Heart right ventricle (tissue), 16 donors: ENCODE data around the gene SLC6A7. TPM values are rescaled to one million over a fixed set of nuclear protein-coding genes. Genes with fewer than 3 reads are reported as not detected.

Experiments used
- ATAC-seq, 8 donors: fragments of 200-7000 bp; cut with Tn5 transposase; one replicate each; pipeline ENCODE4 v1.9.1; 2020; ENCODE audit warnings: mild to moderate bottlenecking in 8 of 8, moderate library complexity in 8 of 8, moderate number of reproducible peaks in 1 of 8
- DNase-seq, 2 donors: peaks; one replicate each; pipeline ENCODE4 v3.0.0-alpha.2; 2020
- H3K27ac ChIP-seq, 10 donors: fragments of 200-600 bp; sonication (generic) in 2 of 10; one replicate each; pipeline versions ENCODE4 v1.5.0 to v1.8.0; 2020 to 2022; ENCODE audit warnings: mild to moderate bottlenecking in 3 of 10
- H3K27me3 ChIP-seq, 7 donors: fragments of 200-600 bp; one replicate each; pipeline ENCODE4 v1.8.0; 2021 to 2022; ENCODE audit warnings: mild to moderate bottlenecking in 2 of 7
- H3K36me3 ChIP-seq, 9 donors: fragments of 200-600 bp; sonication (generic) in 1 of 9; one replicate each; pipeline versions ENCODE4 v1.5.0 to v1.8.0; 2020 to 2022; ENCODE audit warnings: mild to moderate bottlenecking in 2 of 9
- H3K4me1 ChIP-seq, 9 donors: fragments of 200-600 bp; sonication (generic) in 1 of 9; one replicate each; pipeline versions ENCODE4 v1.5.0 to v1.8.0; 2020 to 2022; ENCODE audit warnings: mild to moderate bottlenecking in 4 of 9
- H3K4me3 ChIP-seq, 10 donors: fragments of 200-600 bp; sonication (generic) in 2 of 10; one replicate each; pipeline versions ENCODE4 v1.5.0 to v1.8.0; 2020 to 2022; ENCODE audit warnings: mild to moderate bottlenecking in 7 of 10, moderate library complexity in 2 of 10
- H3K9me3 ChIP-seq, 11 donors: fragments of 200-600 bp in 10 of 11; sonication (generic) in 2 of 11; one replicate each; pipeline versions ENCODE4 v1.5.0 to v1.8.0; 2013 to 2022; ENCODE audit warnings: mild to moderate bottlenecking in 2 of 11, control low read depth in 1 of 11, moderate library complexity in 1 of 11
- WGBS, 2 donors: extraction: QIAGEN DNeasy Blood & Tissue Kit; methylation state at CpG; one replicate each; pipeline ENCODE4 v1.1.7; 2013; ENCODE audit warnings: inconsistent platforms in 1 of 2; 5-methylcytosine and 5-hydroxymethylcytosine counted together
- intact Hi-C, 10 donors: fragments of 100-400 bp; cut with DNase I; formaldehyde crosslinking; loops; one replicate each; pipeline versions ENCODE4 v1.11.1 to v1.14.2; 2022
- polyA plus RNA-seq, 2 donors: library from polyadenylated mRNA; stranded (reverse); fragments of 200-250 nt; gene quantifications; one replicate each; pipeline ENCODE4 v1.2.3, GENCODE V29; 2013
- total RNA-seq, 10 donors: library from RNA; stranded (reverse); fragmentation: NEBNext Ultra II Directional in 3 of 10; extraction: Animal tissue kit (Norgen Biotek cat#: 25700) in 3 of 10; gene quantifications; one replicate each; pipeline versions ENCODE4 v1.2.1 to v1.2.4, GENCODE V29; 2021 to 2023
- TF ChIP-seq, protein P1 (sequence below), 9 donors: fragments of 200-600 bp; sonication (generic) in 2 of 9; IDR thresholded peaks; one replicate each; pipeline versions ENCODE4 v1.5.0 to v1.8.0; 2021 to 2022; ENCODE audit warnings: antibody characterized with exemption in 9 of 9, mild to moderate bottlenecking in 5 of 9, moderate library complexity in 1 of 9
- donor health status: Arrhythmogenic right ventricular cardiomyopathy.
- donor health status: ischemic (EF 13 %, LVEDD 7.1; RV severe dilation, severe dysfunction).
- donor health status: healthy with polysubstance abuse.
- donor health status: DM: no; HTN: yes; CAD: no.
- donor health status: DM: no; HTN: no; CAD: no.
- donor health status: ischemic (EF 25% LVEDD 6.9; RV normal size, moderate dysfunction).
- donor health status: ischemic (EF 25% LVEDD 5.7; RV mildly dilated, moderate dysfunction).
- donor health status: healthy.
- donor health status: DM: yes; HTN: yes; CAD: no.
- donor health status: Ischemic cardiomyopathy.
- donor health status: ischemic (EF 35%, LVEDD 5.7; RV mildly dilated, moderate dysfunction).
- donor health status: nonischemic (EF 11% LVEDD 7.7; RV severe dilation, severe dysfunction).
- donor health status: DM: yes; HTN: yes; CAD: no.
- donor health status: PGD.
- donor health status: ischemic (EF 29% LVEDD 5.4; RV normal size, mild dysfunction).
- donor health status: nonischemic (EF 23%, LVEDD 6.1; RV moderate dilation, normal function).

Gene SLC6A7
- total and polyA plus RNA-seq, 12 donors = not detected

GRCh38 chr5:150219142-150219541, 29.3 kb downstream of the SLC6A7 start:
- peaks cover 0 to 38% (median 21%) of the 10 kb centered on the region in 9 donors for H3K4me1 ChIP-seq
- no peak for DNase-seq
- H3K36me3 ChIP-seq = no peaks in the 10 kb centered on the region
- H3K27ac ChIP-seq = no peak overlapping the region
- no peak overlapping the region for H3K4me3 ChIP-seq
- intact Hi-C loops = loop anchor here (2.0 to 10.0 kb wide), 7 partner anchors 57 to 197 kb away; no protein-coding TSS in a partner anchor
- TF ChIP-seq, protein P1, sequence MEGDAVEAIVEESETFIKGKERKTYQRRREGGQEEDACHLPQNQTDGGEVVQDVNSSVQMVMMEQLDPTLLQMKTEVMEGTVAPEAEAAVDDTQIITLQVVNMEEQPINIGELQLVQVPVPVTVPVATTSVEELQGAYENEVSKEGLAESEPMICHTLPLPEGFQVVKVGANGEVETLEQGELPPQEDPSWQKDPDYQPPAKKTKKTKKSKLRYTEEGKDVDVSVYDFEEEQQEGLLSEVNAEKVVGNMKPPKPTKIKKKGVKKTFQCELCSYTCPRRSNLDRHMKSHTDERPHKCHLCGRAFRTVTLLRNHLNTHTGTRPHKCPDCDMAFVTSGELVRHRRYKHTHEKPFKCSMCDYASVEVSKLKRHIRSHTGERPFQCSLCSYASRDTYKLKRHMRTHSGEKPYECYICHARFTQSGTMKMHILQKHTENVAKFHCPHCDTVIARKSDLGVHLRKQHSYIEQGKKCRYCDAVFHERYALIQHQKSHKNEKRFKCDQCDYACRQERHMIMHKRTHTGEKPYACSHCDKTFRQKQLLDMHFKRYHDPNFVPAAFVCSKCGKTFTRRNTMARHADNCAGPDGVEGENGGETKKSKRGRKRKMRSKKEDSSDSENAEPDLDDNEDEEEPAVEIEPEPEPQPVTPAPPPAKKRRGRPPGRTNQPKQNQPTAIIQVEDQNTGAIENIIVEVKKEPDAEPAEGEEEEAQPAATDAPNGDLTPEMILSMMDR (IDR thresholded peaks at IDR 0.05) = no peak
- no peaks in the 10 kb centered on the region for H3K27me3 ChIP-seq
- no peak for ATAC-seq
- H3K9me3 ChIP-seq = no peaks in the 10 kb centered on the region

- Histone ChIP-seq H3K27ac (no peak overlapping the region), H3K4me3 (no peak overlapping the region), H3K36me3 (no peaks in the 10 kb centered on the region), H3K27me3 (no peaks in the 10 kb centered on the region), H3K4me1 (peaks cover 0 to 31% (median 14%) of the 10 kb centered on the region in 9 donors), H3K9me3 (no peaks in the 10 kb centered on the region)
- TF ChIP-seq, protein P1 (IDR thresholded peaks at IDR 0.05) = no peak
- DNase-seq (no peak), ATAC-seq (no peak)
- intact Hi-C loops = loop anchor here (2.0 to 10.0 kb wide), 7 partner anchors 58 to 198 kb away; no protein-coding TSS in a partner anchor
- 78 to 83% methylated on average over 2 of the region's 2 CpGs for WGBS, 2 donors
Measured at GRCh38 chr5:150219861-150220260, 30.0 kb downstream of the SLC6A7 start.

DNA sequence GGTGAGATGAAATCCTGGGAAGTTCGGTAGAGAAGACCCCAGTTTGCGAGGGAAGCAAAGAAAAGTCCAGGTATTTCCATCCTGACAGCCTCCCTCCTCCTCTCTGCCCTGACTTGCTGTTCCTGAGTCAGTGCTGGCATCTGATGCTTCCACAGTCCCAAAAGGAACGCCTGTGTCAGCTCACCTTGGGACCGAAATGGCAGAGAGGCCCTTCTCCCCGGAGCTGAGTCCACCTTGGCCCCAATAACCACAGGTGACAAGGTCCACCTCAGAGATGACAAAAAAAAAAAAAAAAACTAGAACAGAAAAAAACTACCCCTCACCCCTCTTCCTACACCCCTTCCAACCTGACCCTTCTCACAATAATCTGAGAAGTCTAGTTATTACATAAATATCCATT, 31.6 kb downstream of the SLC6A7 start:
- no peak for ATAC-seq
- no peak overlapping the region for H3K4me3 ChIP-seq
- 86 to 87% methylated on average over 5 of the region's 5 CpGs for WGBS, 2 donors
- no peaks in the 10 kb centered on the region for H3K36me3 ChIP-seq
- no peak for DNase-seq
- H3K9me3 ChIP-seq = no peaks in the 10 kb centered on the region
- intact Hi-C loops = no loop called here
- TF ChIP-seq, protein P1 (IDR thresholded peaks at IDR 0.05) = no peak
- H3K27ac ChIP-seq = no peak overlapping the region
- no peaks in the 10 kb centered on the region for H3K27me3 ChIP-seq
- peaks cover 0 to 20% (median 6%) of the 10 kb centered on the region in 9 donors for H3K4me1 ChIP-seq

DNA sequence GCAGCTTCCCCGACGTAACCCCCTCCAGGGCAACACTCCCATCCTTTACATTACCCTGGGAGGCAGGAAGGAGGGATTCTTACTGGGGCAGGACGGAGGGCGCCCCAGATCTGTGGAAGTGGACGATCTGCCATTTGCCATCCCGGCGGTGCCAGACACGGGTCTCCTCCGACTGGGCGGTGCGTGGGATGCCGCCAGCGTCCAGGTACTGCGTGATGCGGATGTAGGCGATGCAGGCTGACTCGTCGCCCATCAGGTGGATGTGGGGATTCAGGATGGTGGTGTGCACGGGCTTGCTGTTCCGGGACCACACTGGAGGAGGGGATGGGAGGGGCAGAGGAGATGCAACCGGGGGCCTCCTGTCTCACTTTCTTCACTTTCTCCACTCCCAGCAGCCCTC, 33.0 kb downstream of the SLC6A7 start:
- TF ChIP-seq, protein P1 (IDR thresholded peaks at IDR 0.05) = no peak
- Histone ChIP-seq H3K27me3 (no peaks in the 10 kb centered on the region), H3K9me3 (no peaks in the 10 kb centered on the region), H3K4me1 (peaks cover 0 to 11% (median 2%) of the 10 kb centered on the region in 9 donors), H3K27ac (no peak overlapping the region), H3K4me3 (no peak overlapping the region), H3K36me3 (no peaks in the 10 kb centered on the region)
- 92 to 94% methylated on average over 21 of the region's 21 CpGs for WGBS, 2 donors
- ATAC-seq = no peak
- intact Hi-C loops = no loop called here
- no peak for DNase-seq
